CMK (cell line): ENCODE results near the gene NTN5.
"Not testable (repeated sequence)": the region's sequence is repeated elsewhere in the genome, so short reads cannot be mapped to it uniquely, and the experiment has no call there.

ENCODE experiments used
- DNase-seq: peaks from one replicate; pipeline ENCODE4 v3.0.0-alpha.2; 2010; ENCODE audit warnings: low read depth

The NTN5 gene

DNA sequence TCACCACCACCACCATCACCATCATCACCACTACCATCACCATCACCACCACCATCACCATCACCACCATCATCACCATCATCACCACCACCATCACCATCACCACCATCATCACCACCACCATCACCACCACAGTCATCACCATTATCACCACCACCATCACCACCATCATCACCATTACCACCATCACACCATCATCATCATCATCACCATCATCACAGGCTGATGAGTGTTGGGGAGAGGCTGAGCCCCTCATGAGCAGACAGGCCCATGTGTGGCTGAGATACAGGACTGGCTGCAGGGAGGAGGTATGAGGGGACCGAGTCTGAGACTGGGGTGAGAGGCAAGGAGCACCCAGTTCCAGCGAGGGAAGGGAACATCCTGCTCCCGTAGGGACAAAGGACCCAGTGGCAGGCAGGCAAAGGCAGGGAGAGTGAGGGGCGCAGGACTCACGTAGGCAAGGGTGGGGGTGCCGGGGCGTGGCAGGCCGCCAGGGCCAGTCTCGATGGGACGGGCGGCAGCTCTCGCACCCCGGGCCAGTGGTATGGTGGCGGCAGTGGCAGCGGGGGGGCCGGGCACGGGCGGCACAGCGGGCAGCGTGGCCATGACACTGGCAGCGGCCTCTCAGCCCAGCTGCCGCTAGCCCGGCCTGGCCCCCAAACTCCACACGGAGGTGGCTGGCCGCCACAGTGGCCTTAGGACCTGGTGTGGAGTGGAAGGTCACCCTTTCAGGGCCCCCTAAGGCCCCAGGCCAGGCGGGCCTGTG lies 2.7 kb downstream of the NTN5 start:
- no peak for DNase-seq

DNA sequence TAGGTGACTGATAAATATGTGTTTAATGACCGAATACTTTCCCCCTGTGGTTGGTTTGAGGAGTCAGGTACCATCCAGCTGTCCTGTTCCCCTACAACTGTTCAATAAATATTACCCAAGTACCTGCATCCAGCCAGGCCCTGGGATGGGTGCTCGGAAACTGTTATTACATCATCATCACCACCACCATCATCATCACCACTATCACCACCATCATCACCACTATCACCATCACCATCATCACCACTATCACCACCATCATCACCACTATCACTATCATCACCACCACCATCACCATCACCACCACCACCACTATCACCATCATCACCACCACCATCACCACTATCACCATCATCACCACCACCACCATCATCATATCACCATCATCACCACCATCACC lies 4.1 kb downstream of the NTN5 start:
- DNase-seq, result no peak

DNA sequence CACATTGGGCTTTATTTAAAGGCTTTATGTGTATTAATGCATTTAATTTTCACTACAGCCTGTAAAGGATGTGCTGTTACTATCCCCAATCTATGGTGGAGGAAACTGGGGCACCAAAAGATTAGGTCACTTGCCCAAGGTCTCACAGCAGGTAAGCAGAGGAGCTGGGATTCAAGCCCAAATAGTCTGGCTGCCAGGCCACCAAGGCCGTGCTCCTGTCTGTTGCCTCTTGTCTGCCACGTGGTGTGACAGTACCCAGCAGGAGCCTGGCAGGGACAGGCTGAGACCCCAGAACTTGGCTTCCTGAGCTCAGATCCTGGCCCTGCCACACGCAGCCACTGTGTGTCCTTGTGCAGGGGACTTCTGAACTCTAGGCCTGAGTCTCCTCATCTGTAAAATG lies 4.5 kb downstream of the NTN5 start:
- DNase-seq, result no peak

DNA sequence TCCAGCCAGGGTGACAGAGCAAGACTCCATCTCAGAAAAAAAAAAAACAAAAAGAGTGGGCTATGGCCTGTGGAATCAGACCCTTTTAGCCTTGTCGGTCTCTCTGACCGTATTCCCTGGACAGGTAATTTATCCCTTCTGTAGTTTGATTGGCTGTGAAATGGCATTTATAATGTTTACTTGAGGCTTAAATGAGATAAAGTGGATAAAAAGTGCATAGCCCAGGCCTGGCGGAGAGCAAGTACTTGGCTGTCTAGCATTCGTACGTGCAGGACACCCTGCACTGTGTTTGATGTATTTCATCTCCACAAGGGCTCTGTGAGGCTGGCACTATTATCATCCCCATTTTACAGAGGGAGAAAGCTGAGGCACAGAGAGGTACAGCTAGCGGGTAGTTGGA lies 7.0 kb downstream of the NTN5 start:
- DNase-seq, result no peak

DNA sequence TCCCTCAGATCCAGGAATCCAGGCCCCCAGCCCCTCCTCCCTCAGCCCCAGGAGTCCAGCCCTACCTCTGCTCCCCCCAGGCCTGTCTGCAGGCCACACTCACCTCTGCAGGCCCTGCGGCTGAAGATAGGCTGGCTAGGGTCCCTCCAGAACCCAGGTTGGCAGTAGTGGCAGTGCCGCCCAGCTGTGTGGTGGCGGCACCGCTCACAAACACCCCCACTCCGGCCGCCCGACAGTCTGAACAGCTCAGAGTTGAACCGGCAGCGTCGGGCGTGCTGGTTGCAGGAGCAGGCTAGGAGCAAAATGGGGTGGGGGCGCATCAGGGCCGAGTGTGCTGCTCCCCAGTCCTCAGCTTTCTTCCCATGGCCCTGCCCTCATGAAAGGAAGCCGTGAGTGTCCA lies 8.3 kb downstream of the NTN5 start:
- DNase-seq, result no peak

DNA sequence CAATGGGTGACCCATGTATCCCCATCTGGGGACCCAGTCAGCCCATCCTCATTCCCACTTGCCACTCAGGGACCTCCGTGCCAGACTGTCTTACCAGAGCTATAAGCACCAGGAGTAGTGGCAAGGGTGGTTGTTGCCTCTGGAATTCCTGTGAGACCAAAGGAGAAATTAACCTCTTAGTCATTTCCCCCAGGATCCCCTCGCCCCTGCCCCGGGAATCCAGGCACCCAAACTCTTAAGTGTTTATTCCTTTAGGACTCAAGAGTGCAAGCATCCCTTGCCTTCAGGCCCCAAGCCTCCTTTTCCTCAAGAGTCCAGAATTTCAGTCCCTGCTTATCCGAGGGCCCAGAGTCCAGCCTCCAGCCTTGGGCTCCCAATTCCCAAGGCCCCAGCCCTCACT lies 9.2 kb downstream of the NTN5 start:
- no peak for DNase-seq

DNA sequence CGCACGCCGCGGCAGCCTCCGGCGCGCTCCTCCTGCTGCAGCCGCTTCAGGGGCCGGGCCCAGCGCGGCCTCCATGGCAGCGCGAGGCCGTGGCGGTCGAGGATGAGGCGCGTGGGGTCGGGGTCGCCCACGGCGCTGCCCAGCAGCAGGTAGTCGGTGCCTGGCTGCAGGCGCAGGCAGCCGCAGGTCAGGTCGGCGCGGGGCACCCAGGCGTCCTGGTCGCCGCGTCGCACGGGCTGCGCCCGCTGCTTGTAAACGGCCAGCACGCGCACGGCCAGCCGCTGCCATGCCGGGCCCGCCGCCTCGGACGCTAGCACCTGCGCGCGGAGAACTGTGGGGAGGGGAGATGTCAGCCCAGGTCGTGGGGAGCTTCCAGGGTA lies 11.1 kb downstream of the NTN5 start:
- DNase-seq, result no peak

DNA sequence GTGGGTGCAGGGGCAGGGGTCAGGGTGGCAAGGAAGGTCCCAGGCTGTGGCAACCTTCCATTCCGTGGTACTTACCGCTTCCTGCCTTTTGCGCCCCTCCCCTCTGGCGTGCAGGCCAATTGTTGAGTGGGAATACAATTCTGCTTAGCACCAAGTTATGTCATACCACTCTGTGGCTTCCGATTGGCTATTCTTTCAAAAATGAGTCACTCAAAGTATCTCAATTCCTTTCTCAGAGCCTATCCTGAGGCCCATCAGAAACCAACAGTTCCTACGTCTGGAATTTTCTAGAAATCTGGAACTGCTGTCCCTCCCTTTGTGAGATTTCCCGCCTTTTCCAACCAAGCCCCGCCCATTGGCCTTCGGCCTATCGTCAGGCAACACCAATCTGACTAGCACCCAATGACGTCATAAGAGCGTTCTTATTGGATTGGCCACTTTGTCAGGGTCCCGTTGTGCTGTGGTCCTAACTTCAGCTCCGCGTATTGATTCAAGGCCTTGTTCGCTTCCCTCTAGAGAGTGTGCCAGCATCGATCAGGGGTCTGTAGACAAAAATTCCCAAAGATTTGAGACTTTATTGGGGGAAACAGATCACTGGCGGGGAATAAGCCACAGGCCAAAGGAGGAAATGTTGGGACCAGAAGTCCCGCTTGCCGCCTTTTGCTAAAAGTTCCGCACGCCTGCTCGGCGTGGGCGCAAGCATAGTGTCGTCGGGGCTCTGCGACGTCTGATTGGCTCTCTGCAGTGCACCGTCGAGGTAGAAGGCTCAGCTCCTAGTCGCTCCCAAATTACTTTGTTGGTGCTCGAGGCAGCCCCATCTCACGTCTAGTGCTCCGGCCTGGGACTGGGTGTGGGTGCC lies 11.7 kb downstream of the NTN5 start:
- DNase-seq, result peak; percentile 90

DNA sequence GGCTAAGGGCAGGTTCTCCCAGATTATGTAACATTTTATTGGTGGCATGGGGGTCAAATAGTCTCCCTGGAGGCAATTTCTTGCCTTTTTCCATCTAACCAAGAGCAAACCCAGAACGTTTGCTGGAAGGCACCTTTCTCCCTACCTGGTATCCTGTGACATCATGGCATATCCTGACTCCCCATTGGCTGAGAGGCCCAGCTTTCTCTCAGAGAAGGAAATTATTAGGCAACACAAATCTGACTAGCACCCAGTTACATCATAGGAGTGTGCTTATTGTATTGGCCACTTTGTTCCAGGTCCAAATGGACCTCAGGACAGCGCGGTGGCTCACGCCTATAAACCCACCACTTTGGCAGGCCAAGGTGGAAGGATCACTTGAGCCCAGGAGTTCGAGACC lies 13.0 kb downstream of the NTN5 start:
- no peak for DNase-seq

DNA sequence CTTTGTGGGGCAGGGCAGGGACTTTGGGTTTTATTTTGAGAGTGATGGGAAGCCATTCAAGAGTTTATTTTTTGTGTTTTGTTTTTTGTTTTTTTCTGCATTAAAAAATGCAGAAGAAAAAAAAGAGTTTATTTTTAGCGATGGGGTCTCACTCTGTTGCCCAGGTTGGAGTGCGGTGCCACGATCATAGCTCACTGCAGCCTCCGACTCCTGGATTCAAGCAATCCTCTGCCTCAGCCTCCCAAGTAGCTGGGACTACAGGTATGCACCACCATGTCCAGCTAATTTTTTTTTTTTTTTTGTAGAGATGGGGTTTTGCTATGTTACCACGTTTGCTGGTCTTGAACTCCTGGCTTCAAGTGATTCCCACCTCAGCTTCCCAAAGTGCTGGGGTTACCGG lies 14.3 kb downstream of the NTN5 start:
- no peak for DNase-seq

DNA sequence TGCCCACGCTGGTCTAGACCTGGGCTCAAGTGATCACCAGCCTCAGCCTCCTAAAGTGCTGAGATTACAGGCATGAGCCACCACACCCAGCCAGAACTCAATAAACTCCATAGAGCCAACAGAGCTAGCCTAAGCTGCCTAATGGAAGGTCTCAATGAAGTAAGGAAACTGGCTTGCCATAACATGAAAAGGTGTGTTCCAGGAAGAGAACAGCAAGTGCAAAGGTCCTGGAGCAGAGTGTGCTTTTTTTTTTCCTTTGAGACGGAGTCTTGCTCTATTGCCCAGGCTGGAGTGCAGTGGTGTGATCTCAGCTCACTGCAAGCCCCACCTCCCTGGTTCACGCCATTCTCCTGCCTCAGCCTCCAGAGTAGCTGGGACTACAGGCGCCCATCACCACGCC lies 15.0 kb downstream of the NTN5 start:
- not testable (repeated sequence) for DNase-seq

DNA sequence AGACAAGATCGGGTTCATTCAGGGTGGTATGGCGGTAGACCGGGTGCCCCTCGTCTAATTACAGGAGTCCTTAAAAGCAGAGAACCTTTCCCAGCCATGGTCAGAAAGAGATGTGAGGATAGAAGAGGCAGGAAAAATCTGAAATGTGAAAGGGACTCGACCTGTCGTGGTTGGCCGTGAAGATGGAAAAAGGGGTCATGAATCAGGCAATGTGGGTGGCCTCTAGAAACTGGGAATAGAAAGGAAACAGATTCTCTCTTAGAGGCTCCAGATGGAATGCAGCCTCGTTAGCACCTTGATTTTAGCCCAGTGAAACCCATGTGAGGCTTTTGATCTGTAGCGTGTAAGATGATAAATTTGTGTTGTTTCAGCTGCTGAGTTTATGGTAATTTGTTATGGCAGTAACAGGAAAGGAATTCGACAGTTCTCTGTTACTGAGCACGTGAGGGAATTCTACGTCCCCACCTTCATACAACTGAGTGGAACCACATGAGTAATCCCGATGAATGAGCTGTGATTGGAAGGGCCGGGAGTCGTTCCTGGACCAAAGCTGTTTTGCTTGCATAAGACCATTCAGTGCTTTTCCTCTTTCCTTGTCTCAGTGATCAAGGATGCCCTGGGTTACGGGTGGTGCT lies 15.9 kb downstream of the NTN5 start:
- DNase-seq, result no peak

DNA sequence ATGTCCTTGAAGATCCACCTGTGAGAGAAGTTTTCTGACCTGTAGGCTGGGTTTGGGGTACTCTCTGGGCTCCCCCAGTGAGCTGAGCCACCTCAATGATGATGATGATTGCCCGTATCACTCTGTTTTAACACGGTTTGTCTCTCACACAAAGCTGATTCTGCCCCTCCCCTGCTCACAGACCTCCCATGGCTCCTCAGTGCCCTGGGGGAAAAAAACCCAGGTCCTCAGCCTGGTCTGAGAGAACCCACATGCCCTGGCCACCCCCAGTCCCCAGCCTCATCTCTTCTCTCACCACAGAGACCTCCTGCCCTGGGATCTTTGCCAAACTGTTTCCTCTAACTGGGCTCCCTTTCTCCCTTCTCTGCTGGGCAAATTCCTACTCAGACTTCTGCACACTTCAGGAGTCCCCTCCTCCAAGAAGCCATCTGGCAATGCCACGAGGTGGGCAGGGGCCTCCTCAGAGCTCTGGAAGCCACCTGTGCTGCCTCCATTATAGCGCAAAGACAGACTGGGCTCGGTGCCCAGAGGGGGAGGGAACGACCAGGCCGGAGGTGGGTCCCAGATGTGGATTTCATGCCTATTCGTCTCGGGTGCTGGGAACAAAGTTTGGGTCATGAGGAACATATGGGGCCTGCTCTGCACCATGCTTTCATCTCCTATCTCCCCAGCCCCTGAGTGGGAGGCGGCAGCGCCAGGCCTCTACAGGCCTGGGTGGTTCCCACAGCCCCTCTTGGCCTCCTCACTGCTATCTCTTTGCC lies 18.3 kb downstream of the NTN5 start:
- no peak for DNase-seq

DNA sequence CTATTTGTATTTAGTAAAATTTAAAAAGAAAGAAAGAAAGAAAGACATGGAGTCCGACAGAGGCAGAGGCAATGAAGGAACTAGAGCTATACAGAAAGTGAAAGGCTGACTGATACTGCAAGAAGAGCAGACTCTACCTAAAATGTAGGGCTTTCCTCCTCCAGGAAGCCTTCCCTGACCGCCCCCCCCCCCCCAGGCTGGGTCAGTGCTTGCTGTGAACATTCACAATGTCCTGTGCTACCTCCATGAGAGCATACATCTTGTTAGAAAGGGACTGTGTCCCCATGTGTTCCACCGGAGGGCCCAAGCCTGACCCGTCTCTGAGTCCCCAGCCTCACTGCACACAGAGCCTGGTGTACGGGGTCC lies 21.2 kb downstream of the NTN5 start:
- no peak for DNase-seq

DNA sequence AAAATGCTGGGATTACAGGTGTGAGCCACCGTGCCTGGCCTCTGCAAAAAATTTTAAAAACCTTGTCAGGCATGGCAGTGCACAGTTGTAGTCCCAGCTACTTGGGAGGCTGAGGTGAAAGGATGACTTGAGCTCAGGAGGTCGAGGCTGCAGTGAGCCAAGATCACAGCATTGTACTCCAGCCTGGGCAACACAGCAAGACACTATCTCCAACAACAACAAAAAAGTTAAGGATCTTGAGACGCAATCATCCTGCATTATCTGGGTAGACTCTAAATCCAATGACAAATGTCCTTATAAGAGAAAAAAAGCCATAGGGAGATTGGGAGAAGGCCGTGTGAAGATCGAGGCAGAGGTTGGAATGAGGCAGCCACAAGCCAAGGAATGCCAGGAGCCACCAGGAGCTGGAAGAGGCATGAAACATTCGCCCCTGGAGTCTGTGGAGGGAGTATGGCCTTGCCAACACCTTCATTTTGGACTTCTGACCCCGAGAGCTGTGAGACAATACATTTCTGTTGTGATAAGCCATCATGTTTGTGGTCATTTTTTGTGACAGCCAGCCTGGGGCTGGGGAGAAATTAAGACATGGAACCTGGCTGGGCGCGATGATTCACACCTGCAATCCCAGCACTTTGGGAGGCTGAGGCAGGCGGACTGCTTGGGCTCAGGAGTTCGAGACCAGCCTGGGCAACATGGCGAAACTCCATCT lies 21.7 kb downstream of the NTN5 start:
- no peak for DNase-seq

DNA sequence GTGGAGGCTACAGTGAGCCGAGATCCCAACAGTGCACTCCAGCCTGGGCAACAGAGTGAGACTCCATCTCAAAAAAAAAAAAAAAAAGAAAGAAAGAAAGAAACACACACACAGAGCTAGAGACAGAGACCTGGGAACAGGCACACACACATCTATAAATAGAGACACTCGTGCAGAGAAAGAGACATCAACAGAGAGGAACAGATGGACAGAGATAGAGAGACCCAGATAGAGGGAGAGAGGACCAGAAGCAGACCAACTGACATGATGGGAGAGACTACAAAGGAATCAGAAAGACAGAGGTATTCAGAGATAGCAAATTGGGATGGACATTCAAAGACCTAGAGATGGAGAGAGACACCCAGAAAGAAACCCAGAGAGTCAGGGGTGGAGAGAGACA lies 24.7 kb downstream of the NTN5 start:
- no peak for DNase-seq

DNA sequence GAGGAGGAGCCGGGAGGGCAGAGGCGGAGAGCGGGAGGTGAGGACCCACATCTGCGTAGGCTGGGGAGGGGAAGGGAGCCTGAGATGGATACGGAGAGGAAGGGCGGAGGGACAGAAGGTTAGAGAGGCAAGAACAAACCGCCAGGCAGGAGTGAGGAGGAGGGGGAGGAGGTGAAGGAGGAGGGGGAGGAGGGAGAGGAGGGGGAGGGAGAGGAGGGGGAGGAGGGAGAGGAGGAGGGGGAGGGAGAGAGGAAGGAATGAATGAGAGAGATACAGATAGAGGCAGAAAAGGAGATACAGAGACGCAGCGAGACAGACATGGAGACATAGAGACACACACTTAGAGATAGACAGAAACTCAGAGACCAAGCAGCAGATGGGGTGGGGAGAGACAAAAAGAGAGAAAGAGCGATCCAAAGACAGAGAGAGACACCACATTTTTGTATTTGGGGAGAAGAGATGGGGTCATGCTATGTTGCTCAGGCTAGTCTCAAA lies 26.0 kb downstream of the NTN5 start:
- DNase-seq, result peak; percentile 96

DNA sequence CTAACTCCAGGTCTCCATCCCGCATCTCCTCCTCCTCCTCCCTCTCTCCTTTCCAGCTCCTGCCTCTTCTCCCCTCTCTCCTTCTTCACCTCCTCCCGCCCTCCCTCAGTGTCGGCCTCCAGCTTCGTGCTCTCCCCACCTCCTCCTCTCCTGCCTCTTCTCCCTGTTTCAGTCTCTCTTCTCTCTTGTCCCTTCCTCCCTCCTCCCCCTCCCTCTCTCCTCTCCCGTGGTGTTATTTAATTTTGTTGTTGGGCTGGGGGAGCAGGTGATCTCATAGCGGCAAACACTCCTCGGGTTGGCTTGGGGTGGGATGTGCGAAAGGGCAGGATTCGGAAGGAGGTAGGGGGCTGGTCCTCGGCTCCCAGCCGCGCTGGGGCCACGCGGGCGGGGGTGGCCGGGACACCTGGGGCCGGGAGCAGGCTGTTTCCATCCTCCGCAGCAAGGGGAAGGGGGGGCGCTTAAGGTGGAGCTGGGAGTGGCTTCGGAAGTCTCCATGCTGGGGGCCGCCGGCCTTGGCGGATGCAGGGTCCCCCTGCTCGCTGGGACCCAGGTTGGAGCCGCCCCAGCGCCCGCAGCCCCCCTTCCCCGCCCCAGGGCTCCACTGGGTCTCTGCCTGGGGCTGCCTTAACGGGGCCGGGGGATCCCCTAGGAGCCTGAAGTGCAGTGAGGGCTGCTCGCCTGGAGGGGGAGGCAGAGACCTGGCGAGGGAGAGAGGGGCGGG lies 26.7 kb downstream of the NTN5 start, which contains the start of gene CA11:
Gene CA11, minus strand, starts transcription at position 187 of the 721 bp plus-strand sequence. CDS start 555 bp downstream, outside the sequence.
- DNase-seq, result no peak

DNA sequence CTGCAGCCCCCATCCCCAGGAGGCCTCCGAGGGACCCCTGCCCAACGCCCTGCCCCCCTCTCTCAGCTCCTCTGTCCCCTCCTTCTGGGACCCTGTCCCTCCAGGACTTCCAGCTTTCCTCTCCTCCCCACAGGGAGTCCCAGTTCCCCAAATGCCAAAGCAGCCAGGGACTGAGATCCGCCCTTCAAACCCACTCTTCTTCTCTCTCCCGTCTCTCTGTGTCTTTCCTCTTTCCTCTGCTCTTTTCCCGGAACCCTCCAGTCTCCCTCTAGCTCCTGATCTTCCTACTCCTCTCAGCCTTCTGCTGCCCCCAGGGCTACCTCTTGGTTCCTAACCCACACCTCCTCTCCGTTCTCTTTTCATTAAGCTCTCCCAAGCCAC lies 27.2 kb downstream of the NTN5 start:
- no peak for DNase-seq

DNA sequence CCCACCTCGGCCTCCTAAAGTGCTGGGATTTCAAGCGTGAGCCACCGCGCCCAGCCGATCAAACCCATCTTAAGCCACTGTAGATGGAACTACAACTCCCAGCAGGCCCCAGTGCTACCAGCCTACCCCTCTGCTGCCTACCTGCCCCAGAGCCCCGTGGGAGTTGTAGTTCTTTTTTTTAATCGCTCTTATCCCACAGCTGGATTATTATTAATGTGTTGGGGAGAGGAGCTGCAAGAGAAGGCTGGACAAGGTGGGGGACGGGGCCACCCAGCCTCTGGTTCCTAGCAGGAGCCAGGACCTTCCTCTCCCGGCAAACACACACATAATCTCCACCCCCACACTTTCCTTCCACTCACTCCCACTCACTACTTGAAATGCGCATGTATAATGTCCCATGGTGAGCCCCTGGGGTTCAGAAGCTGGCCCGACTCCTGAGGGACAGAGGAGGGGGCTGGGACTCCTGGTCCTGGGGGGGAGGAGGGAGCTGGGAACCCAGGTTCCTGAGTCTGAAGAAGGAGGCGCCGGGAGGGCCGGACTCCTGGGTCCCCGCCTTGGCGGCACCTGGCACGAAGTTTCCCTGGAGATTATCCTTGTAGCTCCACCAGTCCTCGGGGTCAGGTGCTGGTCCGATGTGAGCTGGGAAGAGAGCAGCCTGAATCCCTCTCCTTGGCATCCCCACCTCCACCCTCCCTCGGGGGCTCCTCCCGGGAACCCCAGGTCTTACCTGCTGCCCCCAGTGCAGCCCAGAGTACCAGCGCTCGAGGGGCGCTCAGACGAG lies 27.8 kb downstream of the NTN5 start:
- DNase-seq, result no peak
